Naive thymus-derived CD8-positive, alpha-beta T cell (primary cell): ENCODE data around the gene BAHCC1. TPM values are rescaled to one million over a fixed set of nuclear protein-coding genes. Genes with fewer than 3 reads are reported as not detected.

Experiments
- ATAC-seq, 2 donors: fragments of 150-1000 bp; cut with Tn5 transposase in 1 of 2; sonication (Bioruptor Pico), chemical (Tn5 transposase) in 1 of 2; 1 replicate in 1 of 2; 2 replicates in 1 of 2; pipeline ENCODE4 v1.10.0; 2021; ENCODE audit warnings: mild to moderate bottlenecking in 2 of 2, moderate library complexity in 2 of 2
- POLR2A ChIA-PET: fragments of 350-600 bp; sonication (Branson Sonifier 250); formaldehyde crosslinking; loops from one replicate; lab custom pipeline; 2021; ENCODE audit warnings: antibody characterized with exemption; lab: Charles Lee
- DNase-seq, 10 donors: peaks; one replicate each; pipeline versions ENCODE4 v3.0.0 to v3.0.0-alpha.2; 2020 to 2022
- H3K27ac Mint-ChIP-seq, 10 donors: one replicate each; pipeline ENCODE4 v1.8.0; 2020 to 2022; ENCODE audit warnings: mild to moderate bottlenecking in 10 of 10, mixed read lengths in 10 of 10, moderate library complexity in 4 of 10, inconsistent platforms in 1 of 10
- H3K27me3 Mint-ChIP-seq, 5 donors: one replicate each; pipeline ENCODE4 v1.8.0; 2021 to 2022; ENCODE audit warnings: mixed read lengths in 5 of 5
- H3K36me3 Mint-ChIP-seq, 3 donors: one replicate each; pipeline ENCODE4 v1.8.0; 2020 to 2022; ENCODE audit warnings: mixed read lengths in 3 of 3, mild to moderate bottlenecking in 2 of 3, inconsistent platforms in 1 of 3
- H3K4me1 Mint-ChIP-seq, 4 donors: one replicate each; pipeline ENCODE4 v1.8.0; 2021 to 2022; ENCODE audit warnings: mixed read lengths in 4 of 4
- H3K4me3 Mint-ChIP-seq, 10 donors: one replicate each; pipeline ENCODE4 v1.8.0; 2020 to 2022; ENCODE audit warnings: mild to moderate bottlenecking in 10 of 10, mixed read lengths in 10 of 10, moderate library complexity in 6 of 10, inconsistent platforms in 1 of 10
- H3K9me3 Mint-ChIP-seq, 9 donors: one replicate each; pipeline ENCODE4 v1.8.0; 2020 to 2022; ENCODE audit warnings: mixed read lengths in 9 of 9, mild to moderate bottlenecking in 3 of 9, inconsistent platforms in 1 of 9, moderate library complexity in 1 of 9
- polyA plus RNA-seq, 3 donors: library from polyadenylated mRNA; unstranded; fragments of 300-500 nt; fragmentation: Illumina TruSeq; gene quantifications; one replicate each; pipeline ENCODE4 v1.2.3, GENCODE V29; 2021
- total RNA-seq, 8 experiments: library from RNA in 2 of 8; stranded (reverse) in 2 of 8; gene quantifications; one replicate each; pipeline ENCODE4 v1.2.3 and lab custom pipeline; 2021 to 2026

The BAHCC1 gene
- total and polyA plus RNA-seq, 5 experiments from 2014 or later, result not detected

GRCh38 chr17:81404558-81405165 is 9.4 kb downstream of the BAHCC1 start:
- POLR2A ChIA-PET, result interaction anchor here (1.2 kb wide), 2 partner anchors 8 to 10 kb away, joined by 3 to 4 read pairs; partner anchors contain the start of gene BAHCC1
- Mint-ChIP-seq H3K4me1 (peaks cover 5 to 15% (median 11%) of the 10 kb centered on the region in 4 donors), H3K27me3 (peaks cover 15 to 95% (median 51%) of the 10 kb centered on the region in 5 donors), H3K36me3 (peaks cover 0 to 2% (median 0%) of the 10 kb centered on the region in 3 donors), H3K4me3 (no peak overlapping the region), H3K9me3 (peaks cover 0 to 2% (median 0%) of the 10 kb centered on the region in 9 donors), H3K27ac (peak overlapping the region in 1 of 10 donors; percentile 57)
- no peak for DNase-seq
- ATAC-seq, result no peak

- ATAC-seq, result no peak
- Mint-ChIP-seq H3K27me3 (peaks cover 12 to 89% (median 46%) of the 10 kb centered on the region in 5 donors), H3K36me3 (peaks cover 0 to 2% (median 0%) of the 10 kb centered on the region in 3 donors), H3K4me1 (peaks cover 2 to 9% (median 7%) of the 10 kb centered on the region in 4 donors), H3K4me3 (no peak overlapping the region), H3K27ac (peak overlapping the region in 1 of 10 donors; percentile 3), H3K9me3 (no peaks in the 10 kb centered on the region)
- POLR2A ChIA-PET, result interaction anchor here (1.2 kb wide), 2 partner anchors 8 to 11 kb away, joined by 3 to 4 read pairs; partner anchors contain the start of gene BAHCC1
- DNase-seq, result no peak
Observed at GRCh38 chr17:81405411-81405872, 10.2 kb downstream of the BAHCC1 start.

- Mint-ChIP-seq H3K27me3 (peaks cover 7 to 80% (median 39%) of the 10 kb centered on the region in 5 donors), H3K36me3 (peaks cover 0 to 2% (median 0%) of the 10 kb centered on the region in 3 donors), H3K4me1 (peaks cover 2 to 11% (median 5%) of the 10 kb centered on the region in 4 donors), H3K9me3 (no peaks in the 10 kb centered on the region), H3K27ac (peak overlapping the region in 1 of 10 donors; percentile 31), H3K4me3 (no peak overlapping the region)
- POLR2A ChIA-PET, result interaction anchor here (1.2 kb wide), 1 partner anchor 9 kb away, joined by 4 read pairs; no protein-coding TSS in a partner anchor
- no peak for ATAC-seq
- DNase-seq, result no peak
Observed at GRCh38 chr17:81406117-81406953, 11.1 kb downstream of the BAHCC1 start.

GRCh38 chr17:81408049-81408448 is 12.8 kb downstream of the BAHCC1 start:
- Mint-ChIP-seq H3K4me3 (no peak overlapping the region), H3K9me3 (no peaks in the 10 kb centered on the region), H3K27ac (no peak overlapping the region), H3K27me3 (peaks cover 3 to 63% (median 31%) of the 10 kb centered on the region in 5 donors), H3K4me1 (peaks cover 7 to 19% (median 15%) of the 10 kb centered on the region in 4 donors), H3K36me3 (peaks cover 0 to 2% (median 1%) of the 10 kb centered on the region in 3 donors)
- DNase-seq, result no peak
- ATAC-seq, result no peak
- POLR2A ChIA-PET, result no interaction called here

- Mint-ChIP-seq H3K4me1 (peaks cover 7 to 31% (median 19%) of the 10 kb centered on the region in 4 donors), H3K36me3 (peaks cover 0 to 2% (median 1%) of the 10 kb centered on the region in 3 donors), H3K27me3 (peaks cover under 1 to 50% (median 23%) of the 10 kb centered on the region in 5 donors), H3K9me3 (no peaks in the 10 kb centered on the region), H3K27ac (peak overlapping the region in 1 of 10 donors; percentile 34), H3K4me3 (peak overlapping the region in 1 of 10 donors; percentile 38)
- no peak for ATAC-seq
- no peak for DNase-seq
- POLR2A ChIA-PET, result no interaction called here
Observed at GRCh38 chr17:81409190-81409935, 14.1 kb downstream of the BAHCC1 start.

- H3K27me3 Mint-ChIP-seq, result peaks cover 0 to 37% (median 18%) of the 10 kb centered on the region in 5 donors
- H3K4me3 Mint-ChIP-seq, result no peak overlapping the region
- POLR2A ChIA-PET, result interaction anchor here (3.0 kb wide), 1 partner anchor 9 kb away, joined by 10 read pairs; no protein-coding TSS in a partner anchor
- peaks cover 0 to 2% (median 1%) of the 10 kb centered on the region in 3 donors for H3K36me3 Mint-ChIP-seq
- peaks cover 7 to 31% (median 19%) of the 10 kb centered on the region in 4 donors for H3K4me1 Mint-ChIP-seq
- ATAC-seq, result no peak
- no peaks in the 10 kb centered on the region for H3K9me3 Mint-ChIP-seq
- H3K27ac Mint-ChIP-seq, result no peak overlapping the region
- DNase-seq, result no peak
Observed at GRCh38 chr17:81410852-81411251, 15.6 kb downstream of the BAHCC1 start.

GRCh38 chr17:81411305-81411704 is 16.0 kb downstream of the BAHCC1 start:
- H3K27ac Mint-ChIP-seq, result peak overlapping the region in 1 of 10 donors; percentile 70
- POLR2A ChIA-PET, result interaction anchor here (1.6 to 3.0 kb wide), 3 partner anchors 9 to 16 kb away, joined by 5 to 10 read pairs (median 8); partner anchors contain the start of gene BAHCC1
- H3K4me3 Mint-ChIP-seq, result peak overlapping the region in 4 of 10 donors; percentile 14 to 81 (median 41)
- DNase-seq, result no peak
- no peak for ATAC-seq
- H3K36me3 Mint-ChIP-seq, result peaks cover 0 to 2% (median 1%) of the 10 kb centered on the region in 3 donors
- H3K4me1 Mint-ChIP-seq, result peaks cover 7 to 31% (median 19%) of the 10 kb centered on the region in 4 donors
- peaks cover 0 to 2% (median 0%) of the 10 kb centered on the region in 9 donors for H3K9me3 Mint-ChIP-seq
- H3K27me3 Mint-ChIP-seq, result peaks cover 0 to 32% (median 21%) of the 10 kb centered on the region in 5 donors

GRCh38 chr17:81412490-81413093 is 17.3 kb downstream of the BAHCC1 start:
- Mint-ChIP-seq H3K27ac (peak overlapping the region in 6 of 10 donors; percentile 25 to 86 (median 60)), H3K27me3 (peaks cover 0 to 20% (median 17%) of the 10 kb centered on the region in 5 donors)
- POLR2A ChIA-PET, result interaction anchor here (1.0 to 3.0 kb wide), 5 partner anchors 10 to 18 kb away, joined by 3 to 10 read pairs (median 5); partner anchors contain the start of gene BAHCC1

GRCh38 chr17:81413497-81414135 is 18.4 kb downstream of the BAHCC1 start:
- Mint-ChIP-seq H3K27ac (peak overlapping the region in 1 of 10 donors; percentile 62), H3K4me1 (peaks cover 7 to 31% (median 19%) of the 10 kb centered on the region in 4 donors), H3K4me3 (peak overlapping the region in 6 of 10 donors; percentile 10 to 86 (median 54)), H3K36me3 (peaks cover 0 to 1% (median 0%) of the 10 kb centered on the region in 3 donors), H3K27me3 (peaks cover 0 to 12% (median 9%) of the 10 kb centered on the region in 5 donors), H3K9me3 (peaks cover 0 to 2% (median 0%) of the 10 kb centered on the region in 9 donors)
- no peak for ATAC-seq
- no peak for DNase-seq
- POLR2A ChIA-PET, result no interaction called here

More at GRCh38 chr17:81412490-81413093, 17.3 kb downstream of the BAHCC1 start:
- ATAC-seq (peak; percentile 93 to 97), DNase-seq (peak; percentile 34 to 83 (median 62))
- Mint-ChIP-seq H3K9me3 (peaks cover 0 to 2% (median 0%) of the 10 kb centered on the region in 9 donors), H3K36me3 (peaks cover 0 to 2% (median 1%) of the 10 kb centered on the region in 3 donors), H3K4me3 (peak overlapping the region; percentile 67 to 87 (median 82)), H3K4me1 (peaks cover 7 to 31% (median 19%) of the 10 kb centered on the region in 4 donors)

GRCh38 chr17:81414756-81415516 is 19.7 kb downstream of the BAHCC1 start:
- POLR2A ChIA-PET, result no interaction called here
- Mint-ChIP-seq H3K9me3 (peaks cover 0 to 2% (median 0%) of the 10 kb centered on the region in 9 donors), H3K27ac (peak overlapping the region in 1 of 10 donors; percentile 78), H3K4me1 (peaks cover 6 to 31% (median 18%) of the 10 kb centered on the region in 4 donors), H3K4me3 (peak overlapping the region in 1 of 10 donors; percentile 14), H3K27me3 (peaks cover 0 to 6% (median 0%) of the 10 kb centered on the region in 5 donors), H3K36me3 (peaks cover 0 to 1% (median 0%) of the 10 kb centered on the region in 3 donors)
- no peak for ATAC-seq
- DNase-seq, result no peak
